K562 (cell line): ENCODE data around the gene GNAZ. TPM values are rescaled to one million over a fixed set of nuclear protein-coding genes. Genes with fewer than 3 reads are reported as not detected.

Experiments
- BRD9 ChIP-seq: fragments of 450-650 bp; IDR thresholded peaks from 2 replicates; pipeline ENCODE4 v1.6.1; 2018; ENCODE audit warnings: low read depth; ENCODE audit not compliant: partially characterized antibody
- CREB5 ChIP-seq: fragments of 250-450 bp; sonication (Bioruptor Pico); IDR thresholded peaks from 2 replicates; pipeline ENCODE4 v1.5.0; 2020; ENCODE audit warnings: mild to moderate bottlenecking
- E2F8 ChIP-seq: fragments of 450-650 bp; IDR thresholded peaks from 2 replicates; pipeline ENCODE4 v1.7.1; 2018; ENCODE audit warnings: mild to moderate bottlenecking, low read depth; ENCODE audit not compliant: partially characterized antibody
- ERF ChIP-seq: fragments of 450-650 bp; formaldehyde crosslinking; IDR thresholded peaks from 2 replicates; pipeline ENCODE4 v1.4.0; 2020; ENCODE audit warnings: mild to moderate bottlenecking, mixed read lengths
- ETV1 ChIP-seq: fragments of 450-650 bp; conservative IDR thresholded peaks from 2 replicates; pipeline ENCODE4 v1.6.1; 2016; ENCODE audit warnings: missing genetic modification characterization, control low read depth, low read depth, missing compliant biosample characterization
- ETV6 ChIP-seq, 3 experiments: fragments of 150-350 bp in 1 of 3; sonication (generic) in 1 of 3; formaldehyde crosslinking in 1 of 3; IDR thresholded peaks; 2 replicates each; pipeline versions ENCODE4 v1.6.1 to v1.8.0; 2014 to 2022; ENCODE audit warnings: borderline replicate concordance in 2 of 3, low read depth in 2 of 3, antibody characterized with exemption in 1 of 3, low read length in 1 of 3, mild to moderate bottlenecking in 1 of 3, missing genetic modification reagents in 1 of 3
- GABPA ChIP-seq: fragments of 200-800 bp; sonication (Bioruptor generic); conservative IDR thresholded peaks from 2 replicates; pipeline ENCODE4 v1.6.1; 2016; ENCODE audit warnings: low read depth, missing genetic modification characterization, missing compliant biosample characterization
- ILF3 ChIP-seq: fragments of 450-650 bp; IDR thresholded peaks from 2 replicates; pipeline ENCODE4 v1.6.1; 2018; ENCODE audit warnings: antibody characterized with exemption, mild to moderate bottlenecking, moderate library complexity, borderline replicate concordance
- NONO ChIP-seq, 2 experiments: fragments of 200-400 bp in 1 of 2; fragments of 450-650 bp in 1 of 2; formaldehyde crosslinking in 1 of 2; IDR thresholded peaks; 2 replicates each; pipeline ENCODE4 v1.6.1; 2017; ENCODE audit warnings: low read depth in 2 of 2, mild to moderate bottlenecking in 2 of 2, moderate library complexity in 2 of 2, low read length in 1 of 2
- RB1 ChIP-seq: fragments of 450-650 bp; IDR thresholded peaks from 2 replicates; pipeline ENCODE4 v1.6.1; 2017; ENCODE audit warnings: low read depth, mild to moderate bottlenecking
- RCOR1 ChIP-seq, 2 experiments: IDR thresholded peaks; 2 replicates each; pipeline ENCODE4 v1.6.1; 2012; ENCODE audit warnings: low read depth in 2 of 2, low read length in 2 of 2, borderline replicate concordance in 1 of 2, improper control_type of control experiment in 1 of 2
- TAL1 ChIP-seq: fragments of 450-650 bp; IDR thresholded peaks from 2 replicates; pipeline ENCODE4 v1.6.1; 2016; ENCODE audit warnings: mild to moderate bottlenecking
- TBL1XR1 ChIP-seq, 2 experiments: IDR thresholded peaks; 2 replicates each; pipeline ENCODE4 v1.6.1; 2012; ENCODE audit warnings: improper control_type of control experiment in 2 of 2, low read length in 2 of 2, mild to moderate bottlenecking in 1 of 2
- USF2 ChIP-seq: sonication (generic); formaldehyde crosslinking; IDR thresholded peaks from 2 replicates; pipeline ENCODE4 v1.5.0; 2020; ENCODE audit warnings: missing genetic modification reagents
- ZNF121 ChIP-seq: sonication (generic); formaldehyde crosslinking; conservative IDR thresholded peaks from 2 replicates; pipeline ENCODE4 v1.8.0; 2022; ENCODE audit warnings: missing genetic modification reagents
- ZNF586 ChIP-seq: fragments of 450-650 bp; formaldehyde crosslinking; conservative IDR thresholded peaks from 2 replicates; pipeline ENCODE4 v1.4.0; 2020; ENCODE audit warnings: mild to moderate bottlenecking, moderate library complexity
- ZNF644 ChIP-seq: fragments of 200-800 bp; sonication (Bioruptor generic); IDR thresholded peaks from 2 replicates; pipeline ENCODE4 v1.6.1; 2016; ENCODE audit warnings: low read depth, missing genetic modification characterization, missing compliant biosample characterization
- ZNF766 ChIP-seq: fragments of 200-800 bp; sonication (Bioruptor generic); conservative IDR thresholded peaks from 2 replicates; pipeline ENCODE4 v1.6.1; 2016; ENCODE audit warnings: missing genetic modification characterization, missing compliant biosample characterization
- polyA plus RNA-seq, 8 experiments: library from polyadenylated mRNA; depleted of rRNA in 4 of 8; stranded (reverse) in 5 of 8; unstranded in 3 of 8; fragments of >200 nt; fragmentation: Nextera tagmentation in 2 of 8; fragmentation: Illumina TruSeq in 1 of 8; extraction: Ambion mirVana in 2 of 8; extraction: Trizol in 1 of 8; gene quantifications; 2 replicates each; pipeline versions ENCODE4 v1.2.1 to v1.2.3, GENCODE V29; 2011 to 2014; ENCODE audit warnings: inconsistent platforms in 1 of 8, missing spikeins in 1 of 8
- total RNA-seq, 7 experiments: library from RNA; depleted of rRNA in 6 of 7; stranded (reverse); fragments of >200 nt in 6 of 7; fragmentation: Illumina TruSeq in 2 of 7; extraction: Trizol in 2 of 7; gene quantifications; 2 replicates each; pipeline versions ENCODE4 v1.2.1 to v1.2.3, GENCODE V29; 2011 to 2021; ENCODE audit warnings: low replicate concordance in 1 of 7
- TF ChIP-seq, protein P1 (sequence below), 2 experiments: IDR thresholded peaks; 2 replicates each; pipeline ENCODE4 v1.6.1; 2012; ENCODE audit warnings: improper control_type of control experiment in 2 of 2, low read depth in 2 of 2, low read length in 2 of 2, borderline replicate concordance in 1 of 2

The GNAZ gene
- total and polyA plus RNA-seq, 9 of the 15 experiments (the other 6 are each of a cell fraction or from before 2014, with no cell fraction given) = 0.04 to 0.22 (median 0.13) TPM; not detected in 3

GRCh38 chr22:23075525-23076216 is 5.4 kb downstream of the GNAZ start (continued):
- TF ChIP-seq USF2 (CRISPR knock-in tag) = peak; percentile 12; the same call in 1 of the 2 replicates
- no peak for TF ChIP-seq E2F8
- no peak for TF ChIP-seq ZNF586
- TF ChIP-seq TAL1 = no peak
- TF ChIP-seq RB1 = 0 out of 2 replicates have a peak, but pooled peaks have one; percentile 14
- TF ChIP-seq, protein P1, sequence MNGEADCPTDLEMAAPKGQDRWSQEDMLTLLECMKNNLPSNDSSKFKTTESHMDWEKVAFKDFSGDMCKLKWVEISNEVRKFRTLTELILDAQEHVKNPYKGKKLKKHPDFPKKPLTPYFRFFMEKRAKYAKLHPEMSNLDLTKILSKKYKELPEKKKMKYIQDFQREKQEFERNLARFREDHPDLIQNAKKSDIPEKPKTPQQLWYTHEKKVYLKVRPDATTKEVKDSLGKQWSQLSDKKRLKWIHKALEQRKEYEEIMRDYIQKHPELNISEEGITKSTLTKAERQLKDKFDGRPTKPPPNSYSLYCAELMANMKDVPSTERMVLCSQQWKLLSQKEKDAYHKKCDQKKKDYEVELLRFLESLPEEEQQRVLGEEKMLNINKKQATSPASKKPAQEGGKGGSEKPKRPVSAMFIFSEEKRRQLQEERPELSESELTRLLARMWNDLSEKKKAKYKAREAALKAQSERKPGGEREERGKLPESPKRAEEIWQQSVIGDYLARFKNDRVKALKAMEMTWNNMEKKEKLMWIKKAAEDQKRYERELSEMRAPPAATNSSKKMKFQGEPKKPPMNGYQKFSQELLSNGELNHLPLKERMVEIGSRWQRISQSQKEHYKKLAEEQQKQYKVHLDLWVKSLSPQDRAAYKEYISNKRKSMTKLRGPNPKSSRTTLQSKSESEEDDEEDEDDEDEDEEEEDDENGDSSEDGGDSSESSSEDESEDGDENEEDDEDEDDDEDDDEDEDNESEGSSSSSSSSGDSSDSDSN (IDR thresholded peaks at IDR 0.05; ENCODE audit: borderline replicate concordance in 1 of 2, low read depth in 2 of 2, low read length in 2 of 2) = 0 out of 4 replicates have a peak, but pooled peaks of 1 of the 2 experiments have one; percentile 62
- TF ChIP-seq CREB5 (CRISPR knock-in tag) = no peak
- TF ChIP-seq ZNF766 (CRISPR knock-in tag) = no peak
- no peak for TF ChIP-seq TBL1XR1 (IDR thresholded peaks at IDR 0.05; ENCODE audit: low read length in 2 of 2)
- no peak for TF ChIP-seq ILF3
- TF ChIP-seq ZNF121 = no peak
- no peak for TF ChIP-seq ETV1 (tag)
- no peak for TF ChIP-seq NONO (IDR thresholded peaks at IDR 0.05; ENCODE audit: low read depth in 2 of 2, low read length in 1 of 2)
- no peak for TF ChIP-seq GABPA (tag)
- 0 out of 4 replicates have a peak, but pooled peaks of 1 of the 2 experiments have one; percentile 59 for TF ChIP-seq RCOR1 (IDR thresholded peaks at IDR 0.05; ENCODE audit: borderline replicate concordance in 1 of 2, low read depth in 2 of 2, low read length in 2 of 2)
- 0 out of 4 replicates have a peak, but pooled peaks of 1 of the 2 experiments have one; percentile 15 for TF ChIP-seq ETV6 (IDR thresholded peaks at IDR 0.05; ENCODE audit: borderline replicate concordance in 1 of 2, low read depth in 2 of 2, low read length in 1 of 2)
- TF ChIP-seq ETV6 (CRISPR knock-in tag; IDR thresholded peaks at IDR 0.05; ENCODE audit: borderline replicate concordance) = no peak
- no peak for TF ChIP-seq ZNF644 (tag)
- no peak for TF ChIP-seq ERF
- TF ChIP-seq BRD9 = no peak
